Kidney (tissue), 14 donors: Measurements from ENCODE around the gene MAPK7. TPM values are rescaled to one million over a fixed set of nuclear protein-coding genes. Genes with fewer than 3 reads are reported as not detected.
A peak's percentile ranks its signal among the peaks of the same experiment; 100 is the strongest.

Experiments
- DNase-seq, 5 donors: peaks; one replicate each; pipeline ENCODE4 v3.0.0-alpha.2; 2013 to 2020
- FAIRE-seq: peaks from 2 replicates; lab custom pipeline; 2012; peaks lifted over from hg19 to GRCh38; lab: Jason Lieb, UNC
- H3K27ac ChIP-seq, 2 donors: one replicate each; pipeline ENCODE4 v1.7.0; 2013; ENCODE audit warnings: low read depth in 2 of 2, low read length in 2 of 2, inconsistent platforms in 1 of 2
- H3K27me3 ChIP-seq: one replicate; pipeline ENCODE4 v1.7.1; 2013; ENCODE audit warnings: low read length, inconsistent platforms; ENCODE audit not compliant: control insufficient read depth, insufficient read depth
- H3K36me3 ChIP-seq, 3 donors: one replicate each; pipeline versions ENCODE4 v1.7.0 to v1.7.1; 2013; ENCODE audit warnings: low read length in 3 of 3, control low read depth in 1 of 3, inconsistent platforms in 1 of 3; ENCODE audit not compliant: insufficient read depth in 3 of 3, control insufficient read depth in 2 of 3
- H3K4me1 ChIP-seq, 3 donors: one replicate each; pipeline versions ENCODE4 v1.7.0 to v1.7.1; 2013; ENCODE audit warnings: low read length in 3 of 3, inconsistent platforms in 1 of 3, low read depth in 1 of 3; ENCODE audit not compliant: control insufficient read depth in 2 of 3, insufficient read depth in 2 of 3
- H3K4me3 ChIP-seq, 3 donors: one replicate each; pipeline versions ENCODE4 v1.7.0 to v1.8.1; 2013; ENCODE audit warnings: low read length in 3 of 3, control low read depth in 1 of 3, inconsistent platforms in 1 of 3
- H3K9ac ChIP-seq, 3 donors: one replicate each; pipeline versions ENCODE4 v1.7.0 to v1.7.1; 2013; ENCODE audit warnings: low read length in 3 of 3, control low read depth in 1 of 3, inconsistent platforms in 1 of 3
- H3K9me3 ChIP-seq, 3 donors: one replicate each; pipeline versions ENCODE4 v1.7.0 to v1.7.1; 2013; ENCODE audit warnings: low read length in 3 of 3, control low read depth in 1 of 3, inconsistent platforms in 1 of 3; ENCODE audit not compliant: control insufficient read depth in 2 of 3, insufficient read depth in 1 of 3
- intact Hi-C: fragments of 100-400 bp; cut with DNase I; formaldehyde crosslinking; loops from one replicate; pipeline ENCODE4 v1.11.1; 2022
- polyA plus RNA-seq: library from polyadenylated mRNA; stranded (reverse); fragments of 350-450 nt; fragmentation: Illumina TruSeq; extraction: RNeasy Lipid Tissue Mini Kit (QIAGEN cat#74804); gene quantifications from one replicate; pipeline ENCODE4 v1.2.3, GENCODE V29; 2014; ENCODE audit warnings: low read depth, low replicate concordance; ENCODE audit not compliant: insufficient read depth
- total RNA-seq: library from RNA; stranded (reverse); fragmentation: NEBNext Ultra II Directional; extraction: Animal tissue kit (Norgen Biotek cat#: 25700); gene quantifications from one replicate; pipeline ENCODE4 v1.2.1, GENCODE V29; 2021
- TF ChIP-seq, protein P1 (sequence below): IDR thresholded peaks from 3 replicates; pipeline ENCODE4 v1.5.1; 2012; ENCODE audit warnings: mild to moderate bottlenecking, moderate library complexity, borderline replicate concordance; ENCODE audit not compliant: insufficient read depth; ENCODE audit errors: extremely low read depth
- donor health status: control.
- donor health status: control.
- donor health status: control.
- donor health status: control.
- donor health status: control.
- donor health status: DM: yes; HTN: yes; CAD: no.
- donor health status: Normal renal cell carcinoma (clear cell type).

Gene MAPK7
- total and polyA plus RNA-seq, 2 donors from 2014 or later = 7.1 to 36.7 TPM

DNA sequence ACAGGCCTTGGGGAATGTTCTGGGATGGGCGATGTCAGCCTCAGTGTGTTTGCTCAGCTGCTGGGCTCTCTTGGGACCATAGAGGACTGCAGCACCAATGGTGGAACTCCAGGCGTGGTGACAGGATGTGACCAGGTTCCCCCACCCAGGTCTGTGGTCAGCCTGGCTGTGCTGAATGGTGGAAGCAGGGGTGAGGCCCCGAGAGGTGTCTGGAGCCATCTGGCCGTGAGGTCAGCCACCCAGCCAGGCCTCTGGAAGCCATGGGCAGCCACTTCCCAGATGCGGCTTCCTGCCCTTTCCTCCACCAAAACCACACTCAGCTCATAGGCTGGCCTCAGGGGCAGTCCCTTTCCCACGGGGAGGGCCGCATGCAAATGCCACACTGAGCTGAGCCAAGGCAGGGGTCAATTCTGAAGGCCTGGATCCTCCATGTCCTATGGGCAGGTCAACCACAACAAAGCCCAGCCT lies 7.8 kb upstream of the MAPK7 start:
- intact Hi-C loops = no loop called here
- H3K9ac ChIP-seq = no peak overlapping the region
- no peaks in the 10 kb centered on the region for H3K27me3 ChIP-seq
- peak overlapping the region in 1 of 2 donors; percentile 59 for H3K27ac ChIP-seq
- H3K4me3 ChIP-seq = no peak overlapping the region
- TF ChIP-seq, protein P1, sequence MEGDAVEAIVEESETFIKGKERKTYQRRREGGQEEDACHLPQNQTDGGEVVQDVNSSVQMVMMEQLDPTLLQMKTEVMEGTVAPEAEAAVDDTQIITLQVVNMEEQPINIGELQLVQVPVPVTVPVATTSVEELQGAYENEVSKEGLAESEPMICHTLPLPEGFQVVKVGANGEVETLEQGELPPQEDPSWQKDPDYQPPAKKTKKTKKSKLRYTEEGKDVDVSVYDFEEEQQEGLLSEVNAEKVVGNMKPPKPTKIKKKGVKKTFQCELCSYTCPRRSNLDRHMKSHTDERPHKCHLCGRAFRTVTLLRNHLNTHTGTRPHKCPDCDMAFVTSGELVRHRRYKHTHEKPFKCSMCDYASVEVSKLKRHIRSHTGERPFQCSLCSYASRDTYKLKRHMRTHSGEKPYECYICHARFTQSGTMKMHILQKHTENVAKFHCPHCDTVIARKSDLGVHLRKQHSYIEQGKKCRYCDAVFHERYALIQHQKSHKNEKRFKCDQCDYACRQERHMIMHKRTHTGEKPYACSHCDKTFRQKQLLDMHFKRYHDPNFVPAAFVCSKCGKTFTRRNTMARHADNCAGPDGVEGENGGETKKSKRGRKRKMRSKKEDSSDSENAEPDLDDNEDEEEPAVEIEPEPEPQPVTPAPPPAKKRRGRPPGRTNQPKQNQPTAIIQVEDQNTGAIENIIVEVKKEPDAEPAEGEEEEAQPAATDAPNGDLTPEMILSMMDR = no peak
- peak in 2 of 5 donors; percentile 8 to 27 for DNase-seq
- no peaks in the 10 kb centered on the region for H3K36me3 ChIP-seq
- H3K9me3 ChIP-seq = no peaks in the 10 kb centered on the region
- H3K4me1 ChIP-seq = peaks cover 0 to 10% (median 0%) of the 10 kb centered on the region in 3 donors
- FAIRE-seq = no peak

DNA sequence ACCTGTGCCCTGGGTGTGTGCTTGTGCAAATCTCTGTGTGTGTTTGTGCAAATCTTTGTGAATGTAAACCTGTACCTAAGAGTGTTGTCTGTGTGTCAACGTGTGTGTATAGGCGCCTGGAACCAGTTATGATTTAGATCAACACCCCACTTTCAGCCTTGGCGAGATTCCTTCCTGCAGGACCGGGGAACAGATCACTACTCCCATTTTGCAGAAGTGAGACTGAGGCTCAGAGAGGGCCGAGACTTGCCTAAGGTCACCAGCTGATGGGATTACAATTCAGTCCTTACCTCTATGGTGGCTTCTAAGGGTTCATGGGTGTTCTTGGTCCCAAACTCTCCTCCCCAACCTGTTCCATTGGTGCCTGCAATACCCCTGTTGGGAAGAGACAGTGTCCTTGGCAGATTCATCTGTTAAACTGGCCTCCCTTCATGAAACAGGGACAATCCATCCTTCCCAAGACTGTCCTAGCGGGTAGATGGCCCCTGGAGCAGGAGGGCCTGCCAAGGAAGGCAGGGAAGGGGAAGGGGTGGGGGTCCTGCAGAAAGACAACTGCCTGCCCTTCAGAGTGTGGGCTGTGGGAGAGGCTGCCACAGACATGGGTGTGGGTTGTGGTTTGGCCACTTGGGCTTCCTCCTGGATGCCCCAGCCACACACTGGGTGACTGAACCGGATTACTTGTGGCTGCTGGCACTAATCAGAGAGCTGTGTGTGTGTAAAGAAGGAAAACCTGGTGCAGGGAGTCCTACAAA lies 6.9 kb upstream of the MAPK7 start:
- DNase-seq = peak in 1 of 5 donors; percentile 2
- TF ChIP-seq, protein P1 = no peak
- H3K4me3 ChIP-seq = no peak overlapping the region
- no peak for FAIRE-seq
- no peaks in the 10 kb centered on the region for H3K36me3 ChIP-seq
- no peaks in the 10 kb centered on the region for H3K9me3 ChIP-seq
- no peaks in the 10 kb centered on the region for H3K27me3 ChIP-seq
- no peak overlapping the region for H3K27ac ChIP-seq
- intact Hi-C loops = no loop called here
- H3K4me1 ChIP-seq = peaks cover 0 to 10% (median 0%) of the 10 kb centered on the region in 3 donors
- no peak overlapping the region for H3K9ac ChIP-seq

DNA sequence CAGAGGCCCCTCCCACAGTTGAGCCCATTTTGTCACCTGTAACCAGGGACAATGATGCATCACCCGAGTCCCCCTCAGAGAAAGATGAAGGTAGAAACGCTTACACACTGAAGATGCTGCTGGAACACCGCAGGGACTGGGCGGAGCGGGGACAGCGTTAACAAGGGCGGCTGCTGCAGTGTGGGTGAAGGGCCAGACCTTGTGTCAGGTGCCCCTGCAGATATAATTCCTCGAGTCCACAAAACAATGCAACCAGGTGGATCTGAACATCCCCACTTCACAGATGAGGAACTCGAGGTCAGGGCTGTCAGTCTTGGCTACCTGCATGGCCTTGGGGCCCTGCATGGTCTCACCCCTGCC lies 6.3 kb upstream of the MAPK7 start:
- H3K27ac ChIP-seq = no peak overlapping the region

More for the DNA sequence above, 6.3 kb upstream of the MAPK7 start:
- intact Hi-C loops = no loop called here
- Histone ChIP-seq H3K9me3 (no peaks in the 10 kb centered on the region), H3K9ac (no peak overlapping the region), H3K4me1 (peaks cover 0 to 12% (median 0%) of the 10 kb centered on the region in 3 donors), H3K27me3 (no peaks in the 10 kb centered on the region), H3K36me3 (no peaks in the 10 kb centered on the region), H3K4me3 (no peak overlapping the region)
- no peak for FAIRE-seq
- peak in 1 of 5 donors; percentile 7 for DNase-seq
- TF ChIP-seq, protein P1 = no peak
